ENCODE data around the gene DPYSL5.
"Not testable (repeated sequence)": the region's sequence is repeated elsewhere in the genome, so short reads cannot be mapped to it uniquely, and the experiment has no call there.

Gene DPYSL5

DNA sequence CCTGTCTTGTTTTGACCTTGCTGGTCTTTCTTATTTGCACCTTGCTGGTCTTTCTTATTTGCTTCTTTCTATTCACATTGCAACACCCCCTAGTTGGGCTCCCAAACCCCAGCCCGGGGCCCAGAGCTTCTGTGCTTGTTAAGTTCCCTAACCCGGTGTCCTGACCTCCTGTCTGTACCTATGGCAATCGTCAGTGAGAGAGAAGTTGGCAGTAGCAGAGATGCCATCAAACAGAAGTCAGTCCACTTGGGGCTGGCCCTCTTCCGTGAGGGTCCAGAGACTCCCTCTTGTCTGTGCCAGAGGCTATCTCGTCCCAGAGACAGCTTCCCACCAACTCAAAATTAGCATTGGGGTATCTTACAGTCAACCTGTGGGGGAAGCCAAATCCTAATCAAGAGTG lies 55.7 kb downstream of the DPYSL5 start:
- DNase-seq = no peak

DNA sequence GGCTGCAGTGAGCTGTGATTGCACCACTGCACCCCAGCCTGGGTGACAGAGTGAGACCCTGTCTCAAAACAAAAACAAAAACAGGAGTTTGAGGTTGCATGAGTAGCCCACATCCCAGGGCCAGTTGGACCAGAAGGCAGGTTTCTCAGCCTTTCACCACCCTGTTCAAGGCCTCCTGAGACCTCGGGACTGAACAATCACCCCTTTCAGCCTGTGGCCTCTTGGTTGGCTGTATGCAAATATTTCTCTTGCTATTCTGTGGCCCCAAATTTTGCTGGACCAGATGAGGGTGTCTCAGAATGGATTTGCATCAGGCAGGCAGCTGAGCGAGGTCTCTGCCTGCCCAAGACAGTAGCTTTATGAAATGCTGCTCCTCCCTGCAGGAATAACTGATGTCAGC lies 56.9 kb downstream of the DPYSL5 start:
- DNase-seq = no peak

DNA sequence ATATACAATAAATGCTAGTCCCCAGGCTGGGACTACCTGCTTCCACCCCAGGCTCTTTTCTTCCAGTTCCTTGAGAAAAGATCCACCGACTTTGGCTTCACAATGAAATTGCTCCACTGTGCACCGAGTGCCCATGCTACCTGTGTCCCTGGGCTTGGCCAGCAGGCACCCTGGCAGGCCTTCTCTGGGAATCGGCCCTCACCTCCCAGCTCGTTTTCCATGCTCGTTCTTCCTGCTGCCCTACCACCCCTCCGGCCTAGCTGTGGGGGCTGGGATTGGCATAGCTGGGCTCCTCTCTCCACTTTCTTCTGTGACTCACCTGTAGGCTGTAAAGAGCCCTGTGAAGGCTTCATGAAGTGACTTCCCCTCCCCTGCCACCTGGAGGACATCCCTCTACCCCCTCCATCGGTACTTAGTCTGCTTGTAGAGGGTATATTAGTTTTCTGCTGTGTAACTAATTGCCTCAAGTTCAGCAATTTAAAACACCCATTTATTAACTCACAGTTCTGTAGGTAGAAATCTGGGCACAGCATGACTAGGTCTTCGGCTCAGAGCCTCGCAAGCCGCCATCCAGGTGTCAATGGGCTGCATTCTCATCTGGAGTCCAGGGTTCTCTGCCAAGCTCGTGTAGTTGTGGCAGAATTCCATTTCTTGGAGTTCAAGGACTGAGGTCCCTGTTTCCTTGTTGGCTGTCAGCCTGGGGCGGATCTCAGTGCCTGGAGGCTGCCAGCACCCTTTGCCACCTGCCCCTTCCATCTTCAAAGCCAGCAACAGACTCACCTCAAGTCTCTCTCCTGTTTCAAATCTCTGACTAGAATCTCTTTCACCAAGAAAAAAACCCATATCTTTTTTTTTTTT lies 57.6 kb downstream of the DPYSL5 start:
- DNase-seq = no peak

DNA sequence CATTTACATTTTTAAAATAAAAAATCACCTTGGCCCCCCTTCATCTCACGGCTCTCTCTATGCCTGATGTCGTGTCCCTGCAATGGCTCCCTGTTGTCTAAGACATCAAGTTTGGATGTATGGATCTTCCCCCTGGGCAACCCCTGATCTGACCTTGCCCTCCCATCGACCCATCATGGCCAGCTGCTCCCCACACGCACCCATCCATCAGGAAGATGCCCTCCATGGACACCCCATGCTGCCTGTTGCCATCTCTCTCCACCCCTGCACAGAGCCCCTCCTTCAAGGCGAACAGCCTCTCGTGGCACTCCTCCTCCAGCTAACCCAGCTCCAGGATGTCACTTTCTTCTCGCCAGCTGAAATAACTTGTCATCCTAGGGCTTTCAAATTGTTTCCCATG lies 59.5 kb downstream of the DPYSL5 start:
- DNase-seq = no peak

DNA sequence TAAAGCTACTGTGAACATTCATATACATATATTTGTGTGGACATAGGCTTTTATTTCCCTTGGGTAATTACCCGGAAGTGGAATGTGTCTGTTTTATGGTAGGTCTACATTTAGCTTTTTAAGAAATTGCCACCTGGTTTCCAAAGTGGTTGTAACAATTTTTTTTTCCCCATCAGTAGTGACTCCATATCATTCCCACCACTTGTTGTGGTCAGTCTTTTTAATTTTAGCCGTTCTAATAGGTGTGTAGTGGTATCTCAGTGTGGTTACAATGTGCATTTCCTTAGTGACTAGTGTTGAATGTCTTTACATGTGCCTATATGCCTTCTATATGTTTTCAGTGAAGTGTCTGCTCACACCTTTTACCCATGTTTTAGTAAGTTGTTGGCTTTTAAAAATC lies 62.2 kb downstream of the DPYSL5 start:
- DNase-seq = no peak

DNA sequence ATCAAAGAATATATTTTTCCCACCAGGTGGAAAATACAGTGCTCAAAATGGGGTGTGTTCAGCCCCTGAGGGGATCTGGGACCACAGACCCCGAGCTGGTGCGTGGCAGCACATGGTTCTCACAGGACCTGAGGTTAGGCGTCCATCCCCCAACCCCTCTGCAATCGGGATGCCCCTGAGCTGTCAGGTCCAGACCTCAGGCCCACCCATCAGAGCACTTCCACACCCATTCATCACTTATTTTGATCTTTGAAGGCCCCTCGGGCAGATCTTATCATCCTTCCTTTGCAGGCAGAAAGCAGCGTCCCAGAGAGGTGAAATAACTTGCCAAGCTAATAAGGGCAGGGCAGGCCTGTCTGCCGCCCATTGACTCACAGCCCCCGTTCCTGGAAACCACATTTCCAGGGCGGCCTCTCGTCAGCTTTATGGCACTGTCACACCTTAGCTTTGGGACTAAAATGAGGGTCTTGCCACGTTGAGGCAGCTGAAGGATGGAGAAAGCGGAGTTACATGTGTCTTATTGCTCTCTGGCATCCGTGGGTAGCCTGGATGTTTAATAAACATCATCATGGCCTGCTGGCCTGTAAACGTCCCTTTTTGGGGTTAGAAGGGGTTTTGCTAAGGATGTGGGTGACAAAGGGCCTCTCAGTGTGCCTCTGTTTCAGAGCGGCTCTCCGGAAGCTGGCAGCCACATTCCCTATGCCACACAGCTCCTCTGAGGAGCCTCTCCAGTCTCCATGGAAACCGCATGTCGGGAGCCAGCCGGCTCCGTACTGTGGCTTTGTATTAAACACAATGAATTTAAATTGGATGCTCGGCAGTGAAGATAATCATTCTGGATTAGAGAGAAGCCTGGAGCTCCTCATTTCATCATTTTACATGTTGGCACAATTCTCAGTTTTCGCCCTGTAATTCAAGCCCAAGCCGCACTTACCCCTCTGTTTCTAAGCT lies 64.3 kb downstream of the DPYSL5 start:
- no peak for DNase-seq

DNA sequence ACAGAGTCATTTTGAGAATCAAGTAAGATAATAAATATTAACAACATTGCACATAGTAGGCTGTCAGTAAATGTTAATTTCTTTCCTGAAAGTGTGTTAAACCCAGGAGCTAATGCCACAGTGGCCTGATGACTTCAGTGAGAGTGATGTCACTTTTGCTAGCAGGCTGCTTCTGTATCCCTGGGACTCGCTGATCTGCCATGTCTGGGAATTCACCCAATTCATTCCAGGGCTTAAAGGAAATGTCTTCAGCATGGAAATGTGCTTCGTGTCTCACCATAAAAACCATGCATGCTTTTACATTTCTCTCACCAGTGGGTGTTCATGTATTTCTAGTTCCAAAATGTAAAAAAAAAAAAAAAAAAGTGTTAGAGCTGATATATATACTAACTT lies 65.7 kb downstream of the DPYSL5 start:
- DNase-seq = no peak

DNA sequence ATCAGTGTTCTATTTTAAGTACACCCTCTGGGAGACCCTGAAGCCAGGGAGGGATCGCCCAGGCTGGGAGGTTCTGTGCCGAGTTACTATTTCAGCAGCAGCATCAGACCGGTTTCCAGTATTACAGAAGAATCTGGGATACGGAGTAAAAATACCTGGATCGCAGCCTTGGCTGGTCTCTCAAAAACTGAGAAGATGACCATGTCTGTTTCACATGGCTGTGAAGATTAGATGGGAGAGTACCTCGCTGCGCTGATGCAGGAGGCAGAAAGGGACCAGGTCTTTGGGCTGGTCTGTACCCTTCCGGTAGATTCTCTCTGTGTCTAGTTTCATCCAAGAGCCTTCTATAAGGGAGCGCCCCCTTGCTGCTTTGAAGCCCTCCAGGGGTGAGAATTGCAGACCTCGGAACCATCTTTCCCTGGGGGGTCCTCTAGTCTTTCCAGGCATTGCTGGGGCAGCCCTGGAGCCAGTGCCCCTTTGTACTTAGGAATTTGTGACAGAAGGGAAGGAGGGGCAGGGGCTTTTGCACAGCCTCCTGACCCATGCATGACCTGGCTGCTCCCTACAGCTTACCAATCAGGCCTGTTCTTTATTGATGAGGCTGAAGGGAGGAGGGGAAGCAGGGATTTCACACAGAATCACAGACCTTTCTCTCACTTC lies 66.2 kb downstream of the DPYSL5 start:
- DNase-seq = no peak

DNA sequence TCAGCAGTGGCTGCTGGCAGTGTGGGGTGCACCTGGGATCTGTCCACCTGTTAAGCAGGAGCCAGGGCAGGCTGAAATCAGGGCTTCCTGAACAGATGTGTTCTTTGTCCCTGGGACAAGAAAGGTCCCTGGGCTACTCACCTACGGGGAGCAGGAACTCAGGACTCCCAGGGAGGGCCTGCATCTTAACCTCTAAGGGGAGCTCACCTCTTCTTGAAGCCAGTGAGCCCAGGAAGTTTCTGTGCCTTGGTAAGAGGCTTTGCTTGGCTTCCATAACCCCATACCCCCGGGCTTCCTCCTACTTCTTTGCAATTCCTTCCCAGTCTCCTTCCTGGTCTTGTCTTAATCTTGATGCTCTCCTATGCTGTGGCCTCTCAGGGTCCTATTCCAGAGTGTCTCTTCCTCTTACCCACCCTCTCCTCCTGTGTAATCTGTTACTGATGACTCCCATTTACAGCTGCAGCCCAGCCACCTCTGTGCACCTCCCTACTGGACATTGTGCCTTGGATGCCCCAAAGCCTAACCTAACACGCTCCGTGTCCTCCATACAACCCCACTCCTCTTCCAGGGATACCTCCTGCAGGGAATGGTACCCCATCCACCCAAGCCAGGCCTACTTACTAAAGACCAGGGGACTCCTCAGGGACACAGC lies 66.9 kb downstream of the DPYSL5 start:
- DNase-seq = no peak

DNA sequence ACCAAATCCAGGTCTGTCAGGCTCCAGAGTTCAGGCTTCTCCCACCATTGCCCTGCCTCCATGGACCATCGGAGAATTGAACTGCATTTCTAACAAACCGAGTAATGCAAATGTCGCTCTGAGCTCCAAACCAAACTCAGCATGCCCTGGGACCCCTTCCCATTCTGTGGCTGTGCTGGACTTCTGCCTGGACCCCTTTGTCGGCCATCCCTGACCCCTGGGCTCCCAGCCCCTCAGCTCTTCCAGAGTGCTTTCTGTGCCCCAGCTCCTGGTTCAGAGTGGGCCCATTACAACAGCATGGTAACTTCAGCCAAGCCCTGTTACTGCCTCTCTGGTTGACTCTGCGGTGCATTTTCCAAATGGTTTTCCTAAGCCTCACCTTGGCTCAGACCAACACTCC lies 67.4 kb downstream of the DPYSL5 start:
- no peak for DNase-seq

DNA sequence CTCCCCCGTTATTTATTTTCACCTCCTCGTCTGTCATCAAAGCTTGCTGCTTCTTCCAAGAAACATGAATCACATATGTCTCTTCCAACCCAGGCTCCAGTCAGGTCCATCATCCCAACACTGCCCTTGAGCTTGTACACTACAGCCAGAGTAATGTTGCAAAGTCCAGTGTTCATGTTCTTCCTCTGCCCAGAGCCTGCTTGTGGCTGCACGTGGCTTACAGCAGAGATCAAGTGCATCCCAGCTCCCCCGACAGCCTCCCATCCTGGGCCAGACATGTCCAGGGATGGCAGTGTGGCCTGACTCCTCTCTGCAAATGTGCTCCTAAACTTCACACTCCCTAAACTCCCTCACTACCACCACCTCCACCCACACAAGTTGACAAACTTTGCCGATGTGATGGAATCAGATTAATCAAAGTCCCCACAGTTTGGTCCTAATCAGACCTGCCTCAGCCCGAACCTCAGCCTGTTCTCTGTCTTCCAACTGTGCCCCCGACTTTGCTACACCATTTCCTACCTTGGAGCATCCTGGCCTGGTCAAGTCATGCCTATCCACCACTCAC lies 68.3 kb downstream of the DPYSL5 start:
- no peak for DNase-seq

DNA sequence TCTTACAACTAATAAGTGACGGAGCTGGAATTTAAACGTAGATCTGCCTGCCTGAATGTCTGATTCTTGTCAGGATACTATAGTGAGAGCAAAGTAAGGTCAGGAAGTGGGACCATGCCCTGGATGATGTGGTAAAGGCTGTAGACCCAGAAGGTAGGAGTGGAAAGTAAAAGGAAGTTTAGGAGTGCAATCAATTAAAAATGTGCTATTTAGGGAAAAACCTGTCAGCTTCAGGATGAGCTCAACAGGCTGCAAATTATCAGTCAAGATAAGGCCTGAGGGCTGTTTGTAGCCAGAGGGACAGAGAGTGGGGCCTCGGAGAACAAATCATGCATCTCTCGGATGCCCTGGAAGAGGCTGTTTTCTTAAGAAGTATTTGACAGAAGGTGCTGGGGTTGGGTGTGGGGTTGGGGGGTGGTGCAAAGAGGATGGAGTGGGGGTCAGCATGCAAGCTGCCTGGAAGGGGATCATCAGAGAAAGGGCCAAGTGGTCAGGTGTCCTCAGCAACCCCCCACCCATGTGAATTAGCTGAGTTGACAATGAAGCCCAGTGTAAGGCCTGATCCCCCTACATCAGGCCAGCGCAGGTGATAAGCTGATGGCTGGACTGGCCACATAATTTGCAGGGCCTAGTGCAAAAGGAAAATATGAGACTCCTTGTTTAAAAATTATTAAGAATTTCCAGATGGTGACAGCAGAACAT lies 69.4 kb downstream of the DPYSL5 start:
- DNase-seq = no peak

DNA sequence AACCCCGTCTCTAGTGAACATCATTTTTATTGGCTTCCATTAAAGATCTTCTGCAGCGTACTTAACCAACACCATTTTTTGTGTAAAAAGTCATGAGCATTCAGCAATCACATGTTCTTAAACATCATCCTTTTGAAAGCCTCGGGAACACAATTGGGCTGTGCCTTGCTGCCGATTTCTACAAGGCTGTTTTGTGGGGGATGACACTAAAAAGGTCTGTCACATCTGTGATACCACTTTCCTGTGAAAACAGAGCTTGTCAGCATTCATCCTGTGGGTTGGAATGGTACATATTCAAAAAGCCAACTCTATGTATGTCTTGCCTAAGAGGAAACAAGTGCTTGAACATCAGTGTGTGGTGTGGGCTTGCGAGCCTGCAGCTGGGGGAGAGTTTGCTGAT lies 73.4 kb downstream of the DPYSL5 start:
- DNase-seq = no peak

DNA sequence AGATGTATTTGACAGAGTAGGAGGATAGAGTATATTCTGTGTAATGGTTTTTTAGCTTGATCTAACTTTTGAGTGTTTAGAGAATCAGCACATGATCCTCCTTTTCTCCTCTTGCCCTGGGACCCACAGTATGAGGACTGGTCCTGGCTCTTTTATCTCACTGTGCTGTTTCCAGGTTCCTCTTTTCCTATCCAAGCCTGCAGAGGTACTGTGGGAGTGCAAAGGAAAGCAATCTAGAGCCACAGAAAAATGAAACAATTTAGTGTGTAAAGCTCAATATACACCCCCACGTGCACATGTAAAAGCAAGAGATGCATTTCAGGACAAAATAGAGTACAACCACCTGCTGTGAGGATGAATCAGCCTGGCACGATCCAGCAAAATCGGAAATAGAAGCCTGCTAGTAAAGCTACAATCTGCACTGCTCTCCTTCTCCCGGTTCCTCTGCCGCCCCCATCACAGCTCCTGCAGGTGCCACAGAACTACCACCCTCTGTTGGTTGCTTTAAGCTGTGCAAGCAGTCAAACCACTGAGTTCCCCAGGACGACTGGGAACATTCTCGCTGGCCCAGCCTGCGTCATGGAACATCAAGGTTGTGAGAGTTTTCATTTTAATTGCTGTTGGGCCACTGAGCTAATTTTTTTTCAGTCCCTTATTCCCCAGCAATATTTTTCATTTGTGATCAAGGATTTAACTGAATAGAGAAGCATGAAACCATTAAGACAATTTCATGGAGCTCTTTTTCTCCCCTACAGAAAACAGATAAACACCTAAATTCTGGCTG lies 74.7 kb downstream of the DPYSL5 start:
- peak; percentile 36 to 66 (median 60) for DNase-seq

DNA sequence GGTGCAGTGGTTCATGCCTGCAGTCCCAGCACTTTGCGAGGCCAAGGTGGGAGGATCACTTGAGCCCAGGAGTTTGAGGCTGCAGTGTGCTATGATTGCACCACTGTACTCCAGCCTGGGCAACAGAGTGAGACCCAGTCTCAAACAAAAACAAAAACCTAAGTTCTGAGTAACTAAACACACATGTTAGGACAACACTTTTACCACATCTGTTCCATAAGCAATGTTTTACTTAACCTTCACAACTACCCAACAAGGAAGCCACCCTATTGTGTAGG lies 75.2 kb downstream of the DPYSL5 start:
- not testable (repeated sequence) for DNase-seq

DNA sequence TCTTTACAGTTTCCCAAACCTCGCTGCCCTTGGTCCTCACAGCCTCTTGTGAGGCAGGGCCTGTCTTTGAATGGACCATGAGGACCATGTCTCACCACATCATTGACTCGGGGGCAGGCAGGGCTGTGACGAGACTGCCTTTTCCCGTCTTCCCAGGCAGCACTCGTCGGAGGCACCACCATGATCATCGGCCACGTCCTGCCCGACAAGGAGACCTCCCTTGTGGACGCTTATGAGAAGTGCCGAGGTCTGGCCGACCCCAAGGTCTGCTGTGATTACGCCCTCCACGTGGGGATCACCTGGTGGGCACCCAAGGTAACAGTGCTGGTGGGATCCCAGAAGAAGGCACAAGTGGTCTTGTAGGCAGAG lies 76.8 kb downstream of the DPYSL5 start:
- no peak for DNase-seq

DNA sequence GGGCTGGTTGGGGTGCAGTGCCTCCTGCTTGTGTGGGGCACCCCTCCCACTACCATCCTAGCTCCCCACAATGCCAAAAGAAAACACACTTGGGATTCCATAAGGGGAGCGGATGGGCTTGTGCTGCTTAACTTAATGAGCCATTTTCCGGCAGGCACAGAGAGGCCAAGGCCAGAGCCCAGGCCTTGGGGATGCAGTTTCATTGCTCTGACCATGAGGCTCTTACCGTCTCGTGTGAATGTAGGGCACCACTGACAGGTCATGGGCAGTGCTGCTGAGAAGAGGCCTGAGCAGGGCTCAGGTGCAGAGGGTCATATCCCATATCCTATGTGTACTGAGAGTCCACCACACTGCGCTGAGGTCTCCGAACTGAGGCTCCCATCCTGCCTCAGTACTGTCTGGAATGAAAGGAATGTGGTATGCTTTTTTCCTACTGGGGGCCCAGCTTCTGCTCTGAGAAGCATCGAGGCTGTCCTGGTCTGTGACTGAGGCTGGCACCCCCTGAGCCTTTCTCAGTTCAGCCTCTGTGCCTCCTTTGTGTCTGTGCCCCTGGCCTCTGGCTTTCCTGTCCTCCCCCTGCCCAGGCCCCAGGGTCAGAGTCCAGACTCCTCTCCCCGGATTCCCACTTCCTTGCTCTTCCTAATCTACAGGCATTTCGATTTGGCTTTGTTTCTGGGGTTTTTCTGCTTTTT lies 77.3 kb downstream of the DPYSL5 start:
- no peak for DNase-seq

DNA sequence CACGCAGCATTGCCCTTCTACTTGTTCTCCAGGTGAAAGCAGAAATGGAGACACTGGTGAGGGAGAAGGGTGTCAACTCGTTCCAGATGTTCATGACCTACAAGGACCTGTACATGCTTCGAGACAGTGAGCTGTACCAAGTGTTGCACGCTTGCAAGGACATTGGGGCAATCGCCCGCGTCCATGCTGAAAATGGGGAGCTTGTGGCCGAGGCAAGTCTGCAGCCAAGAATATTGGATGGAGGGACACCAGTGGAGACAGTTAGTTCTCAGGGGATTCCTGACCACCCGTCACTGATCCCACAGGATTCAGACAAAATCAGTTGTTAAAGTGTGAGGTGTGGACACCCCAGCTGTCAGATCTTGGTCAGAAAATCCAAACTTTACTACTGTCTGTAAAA lies 79.3 kb downstream of the DPYSL5 start:
- DNase-seq = no peak

DNA sequence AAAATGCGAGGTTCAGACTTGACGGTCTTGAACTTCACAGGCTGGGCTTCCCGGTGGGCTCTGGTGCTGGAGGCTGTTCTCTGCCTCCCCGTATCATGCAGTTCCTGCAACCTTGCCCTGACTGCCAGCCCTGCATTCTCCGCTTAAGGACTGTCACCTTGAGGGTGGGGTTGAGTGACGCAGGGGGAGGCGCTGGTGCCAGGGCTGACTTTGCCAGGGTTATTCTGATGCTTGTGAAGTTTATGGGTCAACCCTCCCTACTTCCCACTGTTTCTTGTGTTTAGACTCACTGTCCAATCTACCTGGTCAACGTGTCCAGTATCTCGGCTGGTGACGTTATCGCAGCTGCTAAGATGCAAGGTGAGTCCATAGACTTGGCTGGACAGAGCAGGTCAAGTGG lies 85.0 kb downstream of the DPYSL5 start:
- DNase-seq = no peak

Data from suppressor macrophage (primary cell).